HG03064 (cell line): ENCODE measurements around the gene ELAC2.

Experiments used
- ATAC-seq: cut with Tn5 transposase; IDR thresholded peaks from one replicate; pipeline ENCODE4 v1.9.1; 2021; ENCODE audit warnings: low read depth; ENCODE audit not compliant: unreplicated experiment

ELAC2 gene

GRCh38 chr17:13024016-13024415 lies 6.2 kb upstream of the ELAC2 start:
- peak; percentile 26 for ATAC-seq

- ATAC-seq = peak; percentile 12
These were observed 759 bp downstream of the ELAC2 start for GRCh38 chr17:13016881-13017654.

GRCh38 chr17:13014801-13015200 lies 3.0 kb downstream of the ELAC2 start:
- no peak for ATAC-seq

GRCh38 chr17:13010959-13011358 lies 6.9 kb downstream of the ELAC2 start:
- ATAC-seq = no peak

- ATAC-seq = no peak
These were observed 9.4 kb downstream of the ELAC2 start for GRCh38 chr17:13008461-13008860.

- ATAC-seq = no peak
These were observed 12.3 kb downstream of the ELAC2 start for GRCh38 chr17:13005530-13005929.

- no peak for ATAC-seq
These were observed 13.5 kb downstream of the ELAC2 start for GRCh38 chr17:13004336-13004735.

GRCh38 chr17:13003927-13004326 lies 13.9 kb downstream of the ELAC2 start:
- no peak for ATAC-seq

- ATAC-seq = no peak
These were observed 14.4 kb downstream of the ELAC2 start for GRCh38 chr17:13003454-13003851.

GRCh38 chr17:13002761-13003453 lies 14.9 kb downstream of the ELAC2 start:
- no peak for ATAC-seq

- ATAC-seq = no peak
These were observed 15.7 kb downstream of the ELAC2 start for GRCh38 chr17:13001991-13002615.

- ATAC-seq = no peak
These were observed 17.3 kb downstream of the ELAC2 start for GRCh38 chr17:13000561-13000960.

- ATAC-seq = no peak
These were observed 19.0 kb downstream of the ELAC2 start for GRCh38 chr17:12998874-12999273.

- no peak for ATAC-seq
These were observed 19.4 kb downstream of the ELAC2 start for GRCh38 chr17:12998461-12998860.

- no peak for ATAC-seq
These were observed 20.9 kb downstream of the ELAC2 start for GRCh38 chr17:12996941-12997340.

GRCh38 chr17:12996357-12996756 lies 21.5 kb downstream of the ELAC2 start:
- ATAC-seq = no peak

GRCh38 chr17:12995896-12996295 lies 21.9 kb downstream of the ELAC2 start:
- ATAC-seq = no peak

- no peak for ATAC-seq
These were observed 22.5 kb downstream of the ELAC2 start for GRCh38 chr17:12995106-12995895.

- no peak for ATAC-seq
These were observed 23.3 kb downstream of the ELAC2 start for GRCh38 chr17:12994341-12995074.

- no peak for ATAC-seq
These were observed 24.2 kb downstream of the ELAC2 start for GRCh38 chr17:12993631-12994030.
